ENCODE results near the gene SFMBT1. TPM values are rescaled to one million over a fixed set of nuclear protein-coding genes. Genes with fewer than 3 reads are reported as not detected.
A peak's percentile ranks its signal among the peaks of the same experiment; 100 is the strongest.

SFMBT1 gene
- total RNA-seq, 1 experiment from 2014 or later: 1.4 TPM

- ChIA-PET POLR2A (ENCODE audit: low non-redundant PET) (no interaction called here), CTCF (no interaction called here)
- no peaks in the 10 kb centered on the region for H3K9me3 ChIP-seq (ENCODE audit: low read depth, low read length, poor library complexity, severe bottlenecking)
- no peaks in the 10 kb centered on the region for H3K36me3 ChIP-seq (ENCODE audit: insufficient read depth, low read length, poor library complexity, severe bottlenecking)
- H3K27me3 ChIP-seq (replicated peaks; ENCODE audit: insufficient read depth, low read depth, low read length, poor library complexity): no peaks in the 10 kb centered on the region
- intact Hi-C loops (cut with micrococcal nuclease; ENCODE audit: unreplicated experiment): no loop called here
- TF ChIP-seq EZH2 (IDR thresholded peaks at IDR 0.05; ENCODE audit: borderline replicate concordance, low read depth, low read length, poor library complexity, severe bottlenecking) (no peak), CTCF (conservative IDR thresholded peaks at IDR 0.05; ENCODE audit: low read depth, low read length) (no peak)
- H3K4me1 ChIP-seq (ENCODE audit: insufficient read depth, low read length, poor library complexity, severe bottlenecking): no peaks in the 10 kb centered on the region
- no peak for DNase-seq (ENCODE audit: low spot score)
- no TSS peak for BruUV-seq (replicated peaks)
- H3K4me3 ChIP-seq (ENCODE audit: low read depth, low read length, poor library complexity, severe bottlenecking): no peak overlapping the region
- H3K27ac ChIP-seq (ENCODE audit: low read depth, low read length, poor library complexity, severe bottlenecking): no peak overlapping the region
These were observed 38.6 kb upstream of the SFMBT1 start for GRCh38 chr3:53084310-53085001.

- BruUV-seq (replicated peaks): no TSS peak
- intact Hi-C loops (cut with micrococcal nuclease; ENCODE audit: unreplicated experiment): no loop called here
- DNase-seq (ENCODE audit: low spot score): no peak
- H3K36me3 ChIP-seq (ENCODE audit: insufficient read depth, low read length, poor library complexity, severe bottlenecking): no peaks in the 10 kb centered on the region
- no peaks in the 10 kb centered on the region for H3K4me1 ChIP-seq (ENCODE audit: insufficient read depth, low read length, poor library complexity, severe bottlenecking)
- H3K27me3 ChIP-seq (replicated peaks; ENCODE audit: insufficient read depth, low read depth, low read length, poor library complexity): no peaks in the 10 kb centered on the region
- H3K27ac ChIP-seq (ENCODE audit: low read depth, low read length, poor library complexity, severe bottlenecking): no peak overlapping the region
- TF ChIP-seq CTCF (conservative IDR thresholded peaks at IDR 0.05; ENCODE audit: low read depth, low read length): no peak
- TF ChIP-seq EZH2 (IDR thresholded peaks at IDR 0.05; ENCODE audit: borderline replicate concordance, low read depth, low read length, poor library complexity, severe bottlenecking): no peak
- no peak overlapping the region for H3K4me3 ChIP-seq (ENCODE audit: low read depth, low read length, poor library complexity, severe bottlenecking)
- CTCF ChIA-PET: no interaction called here
- no peaks in the 10 kb centered on the region for H3K9me3 ChIP-seq (ENCODE audit: low read depth, low read length, poor library complexity, severe bottlenecking)
- POLR2A ChIA-PET (ENCODE audit: low non-redundant PET): no interaction called here
These were observed 38.1 kb upstream of the SFMBT1 start for GRCh38 chr3:53083949-53084309.

- intact Hi-C loops (cut with micrococcal nuclease; ENCODE audit: unreplicated experiment): no loop called here
- TF ChIP-seq CTCF (conservative IDR thresholded peaks at IDR 0.05; ENCODE audit: low read depth, low read length): no peak
- TF ChIP-seq EZH2 (IDR thresholded peaks at IDR 0.05; ENCODE audit: borderline replicate concordance, low read depth, low read length, poor library complexity, severe bottlenecking): no peak
- no TSS peak for BruUV-seq (replicated peaks)
- ChIA-PET POLR2A (ENCODE audit: low non-redundant PET) (interaction anchor here (0.6 kb wide), 1 partner anchor 386 kb away, joined by 6 read pairs; no protein-coding TSS in a partner anchor), CTCF (interaction anchor here (0.7 kb wide), 1 partner anchor 706 kb away, joined by 6 read pairs; no protein-coding TSS in a partner anchor)
- H3K27me3 ChIP-seq (replicated peaks; ENCODE audit: insufficient read depth, low read depth, low read length, poor library complexity): no peaks in the 10 kb centered on the region
- H3K27ac ChIP-seq (ENCODE audit: low read depth, low read length, poor library complexity, severe bottlenecking): no peak overlapping the region
- H3K9me3 ChIP-seq (ENCODE audit: low read depth, low read length, poor library complexity, severe bottlenecking): no peaks in the 10 kb centered on the region
- H3K4me3 ChIP-seq (ENCODE audit: low read depth, low read length, poor library complexity, severe bottlenecking): no peak overlapping the region
- H3K4me1 ChIP-seq (ENCODE audit: insufficient read depth, low read length, poor library complexity, severe bottlenecking): no peaks in the 10 kb centered on the region
- H3K36me3 ChIP-seq (ENCODE audit: insufficient read depth, low read length, poor library complexity, severe bottlenecking): no peaks in the 10 kb centered on the region
- DNase-seq (ENCODE audit: low spot score): peak; percentile 5
These were observed 37.6 kb upstream of the SFMBT1 start for GRCh38 chr3:53083521-53083920.
